ENCODE data around the gene EFCAB5.

GRCh38 chr17:29949696-29950095 lies 8.3 kb downstream of the EFCAB5 start:
- no peak for TF ChIP-seq EP300 (IDR thresholded peaks at IDR 0.05; ENCODE audit: low read depth in 2 of 2, low read length in 2 of 2)
- no peak for TF ChIP-seq EP300 (CRISPR knock-in tag; IDR thresholded peaks at IDR 0.05; ENCODE audit: borderline replicate concordance)
- TF ChIP-seq SP2 (CRISPR knock-in tag; IDR thresholded peaks at IDR 0.05) = no peak
- TF ChIP-seq POLR2AphosphoS5 (IDR thresholded peaks at IDR 0.05; ENCODE audit: low read depth, low read length) = no peak
- TF ChIP-seq, protein P1, sequence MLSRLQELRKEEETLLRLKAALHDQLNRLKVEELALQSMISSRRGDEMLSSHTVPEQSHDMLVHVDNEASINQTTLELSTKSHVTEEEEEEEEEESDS (CRISPR knock-in tag; IDR thresholded peaks at IDR 0.05; ENCODE audit: borderline replicate concordance) = no peak
- TF ChIP-seq CTCF (CRISPR knock-in tag; IDR thresholded peaks at IDR 0.05) = no peak
- TF ChIP-seq HMGXB4 (CRISPR knock-in tag; IDR thresholded peaks at IDR 0.05; ENCODE audit: borderline replicate concordance in 1 of 2, low read depth in 1 of 2) = no peak
- no peak for TF ChIP-seq XRCC5 (optimal IDR thresholded peaks at IDR 0.05; ENCODE audit: low read length)
- TF ChIP-seq EZH2 (conservative IDR thresholded peaks at IDR 0.05; ENCODE audit: low read depth, low read length) = no peak
